K562 (cell line): ENCODE data around the gene FTO. TPM values are rescaled to one million over a fixed set of nuclear protein-coding genes. Genes with fewer than 3 reads are reported as not detected.

ENCODE experiments used
- ATAC-seq: fragments of 200-7000 bp; cut with Tn5 transposase; 3 replicates; pipeline ENCODE4 v1.9.1; 2020; ENCODE audit warnings: moderate library complexity
- BruUV-seq: library from RNA; stranded (reverse); fragments of 400-500 nt; replicated peaks from 2 replicates; lab custom pipeline; 2021; lab: Mats Ljungman, UMichigan
- CTCF ChIA-PET: fragments of 300-600 bp; formaldehyde crosslinking; extraction: SDS; loops from one replicate; lab custom pipeline; 2021; ENCODE audit warnings: low intra/inter-chr PET ratio; lab: Yijun Ruan, JAX
- POLR2A ChIA-PET: fragments of 300-600, 350-650 bp; sonication (Branson Sonifier 250); formaldehyde crosslinking; extraction: SDS; loops from one replicate; lab custom pipeline; 2021; ENCODE audit warnings: antibody characterized with exemption, inconsistent platforms; lab: Yijun Ruan, JAX
- DNase-seq, 4 experiments: peaks; one replicate each; pipeline versions ENCODE4 v3.0.0 to v3.0.0-alpha.2; 2011 to 2018; ENCODE audit warnings: low spot score in 3 of 4, mixed read lengths in 3 of 4; ENCODE audit errors: extremely low read depth in 1 of 4
- FAIRE-seq: peaks from 2 replicates; lab custom pipeline; 2011; peaks lifted over from hg19 to GRCh38; lab: Jason Lieb, UNC
- H2AFZ ChIP-seq: 2 replicates; pipeline ENCODE4 v1.6.0; 2011; ENCODE audit warnings: low read depth, low read length, control low read depth, inconsistent platforms
- H3K27ac ChIP-seq: fragments of 200-600 bp; 3 replicates; pipeline ENCODE4 v1.8.0; 2011; ENCODE audit warnings: low read depth, mild to moderate bottlenecking, control low read depth, inconsistent platforms, low read length, moderate library complexity, mixed read lengths; ENCODE audit errors: extremely low read depth
- H3K27me3 ChIP-seq, 2 experiments: fragments of 300-600 bp in 1 of 2; 2 replicates in 1 of 2; 3 replicates in 1 of 2; pipeline versions ENCODE4 v1.6.0 to v1.8.0; 2011; ENCODE audit warnings: inconsistent platforms in 2 of 2, low read length in 2 of 2, mild to moderate bottlenecking in 1 of 2, mixed read lengths in 1 of 2, moderate library complexity in 1 of 2; ENCODE audit not compliant: control insufficient read depth in 2 of 2, insufficient read depth in 2 of 2
- H3K36me3 ChIP-seq: fragments of 300-600 bp; 3 replicates; pipeline ENCODE4 v1.8.0; 2011; ENCODE audit warnings: mild to moderate bottlenecking, low read length, inconsistent platforms; ENCODE audit not compliant: control insufficient read depth, insufficient read depth
- H3K4me1 ChIP-seq, 2 experiments: fragments of 200-600 bp in 1 of 2; replicated peaks in 1 of 2; 2 replicates in 1 of 2; 3 replicates in 1 of 2; pipeline versions ENCODE4 v1.5.1 to v1.8.0; 2011; ENCODE audit warnings: inconsistent platforms in 2 of 2, low read length in 2 of 2, mild to moderate bottlenecking in 1 of 2, mixed read lengths in 1 of 2, moderate library complexity in 1 of 2; ENCODE audit not compliant: control insufficient read depth in 2 of 2, insufficient read depth in 2 of 2
- H3K4me2 ChIP-seq: 2 replicates; pipeline ENCODE4 v1.6.1; 2011; ENCODE audit warnings: low read length, control low read depth, inconsistent platforms, mixed read lengths; ENCODE audit not compliant: insufficient read depth
- H3K4me3 ChIP-seq: fragments of 200-600 bp; sonication (generic), shearing (Covaris generic); 2 replicates; pipeline ENCODE4 v1.5.1; 2016; ENCODE audit warnings: control low read depth, inconsistent platforms
- H3K79me2 ChIP-seq: fragments of 200-600 bp; 3 replicates; pipeline ENCODE4 v1.8.0; 2011; ENCODE audit warnings: low read length, inconsistent platforms; ENCODE audit not compliant: control insufficient read depth, insufficient read depth
- H3K9ac ChIP-seq, 2 experiments: 2 replicates each; pipeline versions ENCODE4 v1.6.0 to v1.6.1; 2011; ENCODE audit warnings: low read depth in 2 of 2, low read length in 2 of 2, control low read depth in 1 of 2, inconsistent platforms in 1 of 2, mild to moderate bottlenecking in 1 of 2, mixed read lengths in 1 of 2; ENCODE audit not compliant: insufficient read depth in 1 of 2
- H3K9me1 ChIP-seq: one replicate; pipeline ENCODE4 v1.6.0; 2011; ENCODE audit warnings: inconsistent platforms, mild to moderate bottlenecking, low read length, moderate library complexity; ENCODE audit not compliant: control insufficient read depth, insufficient read depth
- H3K9me3 ChIP-seq: replicated peaks from 2 replicates; pipeline ENCODE4 v1.5.1; 2011; ENCODE audit warnings: low read depth, low read length, inconsistent platforms; ENCODE audit not compliant: control insufficient read depth, insufficient read depth
- H4K20me1 ChIP-seq: replicated peaks from 2 replicates; pipeline ENCODE4 v1.6.1; 2011; ENCODE audit warnings: low read length, inconsistent platforms, mixed read lengths; ENCODE audit not compliant: control insufficient read depth, insufficient read depth
- ARID2 ChIP-seq: fragments of 450-650 bp; IDR thresholded peaks from 2 replicates; pipeline ENCODE4 v1.6.1; 2017; ENCODE audit warnings: antibody characterized with exemption, mild to moderate bottlenecking
- BHLHE40 ChIP-seq: IDR thresholded peaks from 2 replicates; pipeline ENCODE4 v1.6.1; 2011; ENCODE audit warnings: low read length, improper control_type of control experiment
- FOXM1 ChIP-seq, 2 experiments: fragments of 450-650 bp in 1 of 2; sonication (generic) in 1 of 2; formaldehyde crosslinking in 1 of 2; IDR thresholded peaks; 2 replicates each; pipeline versions ENCODE4 v1.6.1 to v1.9.0; 2017 to 2022; ENCODE audit warnings: low read depth in 2 of 2, mild to moderate bottlenecking in 2 of 2, missing genetic modification reagents in 1 of 2, moderate library complexity in 1 of 2
- HDGF ChIP-seq: fragments of 450-650 bp; IDR thresholded peaks from 2 replicates; pipeline ENCODE4 v1.6.1; 2016
- MBD1 ChIP-seq: fragments of 250-450 bp; sonication (Bioruptor Pico); IDR thresholded peaks from 2 replicates; pipeline ENCODE4 v1.8.0; 2022; ENCODE audit warnings: inconsistent platforms
- MXI1 ChIP-seq: IDR thresholded peaks from 2 replicates; pipeline ENCODE4 v1.6.1; 2011; ENCODE audit warnings: low read depth, mild to moderate bottlenecking, improper control_type of control experiment, low read length
- RUNX1 ChIP-seq: sonication (generic); IDR thresholded peaks from 2 replicates; pipeline ENCODE4 v1.6.1; 2016; ENCODE audit warnings: antibody characterized with exemption, low read depth
- STAT6 ChIP-seq: sonication (generic); formaldehyde crosslinking; IDR thresholded peaks from 2 replicates; pipeline ENCODE4 v1.8.1; 2023; ENCODE audit warnings: mild to moderate bottlenecking, missing genetic modification reagents
- TOE1 ChIP-seq, 2 experiments: fragments of 450-650 bp in 1 of 2; sonication (generic) in 1 of 2; formaldehyde crosslinking in 1 of 2; IDR thresholded peaks; 2 replicates each; pipeline versions ENCODE4 v1.7.1 to v1.8.0; 2016 to 2022; ENCODE audit warnings: borderline replicate concordance in 2 of 2, mild to moderate bottlenecking in 2 of 2, antibody characterized with exemption in 1 of 2, inconsistent platforms in 1 of 2, low read depth in 1 of 2, missing genetic modification reagents in 1 of 2, moderate library complexity in 1 of 2
- ZSCAN29 ChIP-seq: fragments of 450-650 bp; IDR thresholded peaks from 2 replicates; pipeline ENCODE4 v1.6.1; 2017
- WGBS: fragments of 100-300 bp; shearing (Covaris generic); methylation state at CpG from one replicate; pipeline ENCODE4 v1.1.6; 2016; ENCODE audit warnings: low coverage, mixed read lengths; ENCODE audit not compliant: insufficient coverage; ENCODE audit errors: missing lambda C conversion rate; 5-methylcytosine and 5-hydroxymethylcytosine counted together
- in situ Hi-C: fragments of 300-500 bp; cut with MboI; formaldehyde crosslinking; loops from 4 replicates; pipeline ENCODE4 v1.15.0; 2018; ENCODE audit warnings: inconsistent platforms, mixed read lengths
- intact Hi-C: fragments of 100-400 bp; cut with micrococcal nuclease; formaldehyde crosslinking; loops from 2 replicates; pipeline ENCODE4 v1.14.2; 2022
- polyA plus RNA-seq, 8 experiments: library from polyadenylated mRNA; depleted of rRNA in 4 of 8; stranded (reverse) in 5 of 8; unstranded in 3 of 8; fragments of >200 nt; fragmentation: Nextera tagmentation in 2 of 8; fragmentation: Illumina TruSeq in 1 of 8; extraction: Ambion mirVana in 2 of 8; extraction: Trizol in 1 of 8; gene quantifications; 2 replicates each; pipeline versions ENCODE4 v1.2.1 to v1.2.3, GENCODE V29; 2011 to 2014; ENCODE audit warnings: inconsistent platforms in 1 of 8, missing spikeins in 1 of 8
- total RNA-seq, 7 experiments: library from RNA; depleted of rRNA in 6 of 7; stranded (reverse); fragments of >200 nt in 6 of 7; fragmentation: Illumina TruSeq in 2 of 7; extraction: Trizol in 2 of 7; gene quantifications; 2 replicates each; pipeline versions ENCODE4 v1.2.1 to v1.2.3, GENCODE V29; 2011 to 2021; ENCODE audit warnings: low replicate concordance in 1 of 7

Gene FTO
- total and polyA plus RNA-seq, 9 of the 15 experiments (the other 6 are each of a cell fraction or from before 2014, with no cell fraction given): 11.3 to 27.7 (median 25.5) TPM

GRCh38 chr16:54062361-54063278 lies 358.7 kb downstream of the FTO start:
- FAIRE-seq: no peak
- Histone ChIP-seq H2AFZ (no peak overlapping the region), H3K4me2 (no peak overlapping the region), H3K36me3 (no peaks in the 10 kb centered on the region), H3K9ac (no peak overlapping the region), H4K20me1 (no peaks in the 10 kb centered on the region), H3K27me3 (peaks cover 2 to 4% of the 10 kb centered on the region in 2 experiments; a peak in 2 of 5 replicates), H3K4me3 (no peak overlapping the region), H3K9me1 (no peaks in the 10 kb centered on the region), H3K79me2 (no peaks in the 10 kb centered on the region), H3K27ac (no peak overlapping the region), H3K9me3 (no peaks in the 10 kb centered on the region), H3K4me1 (no peaks in the 10 kb centered on the region)
- intact Hi-C loops (no loop called here), in situ Hi-C loops (no loop called here)
- no peak for TF ChIP-seq BHLHE40
- no peak for TF ChIP-seq STAT6
- TF ChIP-seq TOE1 (IDR thresholded peaks at IDR 0.05; ENCODE audit: borderline replicate concordance): no peak
- no peak for TF ChIP-seq TOE1 (CRISPR knock-in tag; IDR thresholded peaks at IDR 0.05; ENCODE audit: borderline replicate concordance, low read depth)
- no peak for TF ChIP-seq RUNX1
- TF ChIP-seq FOXM1 (IDR thresholded peaks at IDR 0.05; ENCODE audit: low read depth): no peak
- no peak for TF ChIP-seq FOXM1 (CRISPR knock-in tag; IDR thresholded peaks at IDR 0.05; ENCODE audit: low read depth)
- TF ChIP-seq MXI1: no peak
- TF ChIP-seq HDGF: no peak
- no peak for TF ChIP-seq ZSCAN29
- no peak for TF ChIP-seq MBD1 (CRISPR knock-in tag)
- no peak for TF ChIP-seq ARID2
- WGBS: 13% methylated on average over 13 of the region's 13 CpGs
- CTCF ChIA-PET: no interaction called here
- POLR2A ChIA-PET: no interaction called here
- DNase-seq: no peak
- no TSS peak for BruUV-seq
- ATAC-seq: no peak
